ENCODE measurements around the gene RAB9B.
"Not testable (repeated sequence)": the region's sequence is repeated elsewhere in the genome, so short reads cannot be mapped to it uniquely, and the experiment has no call there.

RAB9B gene, protein sequence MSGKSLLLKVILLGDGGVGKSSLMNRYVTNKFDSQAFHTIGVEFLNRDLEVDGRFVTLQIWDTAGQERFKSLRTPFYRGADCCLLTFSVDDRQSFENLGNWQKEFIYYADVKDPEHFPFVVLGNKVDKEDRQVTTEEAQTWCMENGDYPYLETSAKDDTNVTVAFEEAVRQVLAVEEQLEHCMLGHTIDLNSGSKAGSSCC

DNA sequence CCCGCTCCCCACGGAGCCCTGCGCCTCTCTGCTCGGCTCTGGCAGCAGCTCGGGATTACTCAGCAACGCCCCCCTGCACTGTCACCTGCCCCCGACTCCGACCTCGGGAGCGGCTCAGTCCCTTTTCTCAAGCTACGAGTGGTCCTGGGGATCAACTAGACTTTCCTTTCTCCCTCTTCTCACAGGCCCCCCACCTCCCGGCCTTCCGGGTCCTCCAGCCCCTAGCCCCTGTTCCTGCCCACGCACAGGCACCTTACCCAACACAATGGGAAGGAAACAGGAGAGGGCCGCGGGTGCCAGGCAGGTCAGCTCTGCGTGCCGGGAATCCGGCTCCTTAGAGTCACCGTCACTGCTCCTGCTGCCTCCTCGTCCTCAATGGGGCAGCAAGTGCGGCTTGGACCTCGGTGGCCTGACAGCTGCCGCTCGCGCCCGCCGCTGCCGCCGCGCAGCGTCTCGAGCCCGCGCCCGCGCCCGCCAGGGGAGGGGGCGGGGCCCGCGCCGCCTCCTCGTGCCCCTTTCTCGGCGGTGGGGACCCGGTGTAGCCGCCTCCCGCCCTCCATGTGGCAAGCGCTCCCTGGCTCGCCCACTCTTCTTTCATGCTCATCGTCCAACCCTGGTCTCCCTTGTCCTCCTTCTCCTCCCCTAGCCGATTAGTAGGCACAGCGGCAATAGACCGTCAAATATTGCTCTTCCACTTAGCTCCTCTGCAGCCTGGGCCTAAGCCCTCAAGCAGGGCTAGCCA lies at the start of gene RAB9B:
Gene RAB9B (minus strand): TSS at position 455 of the 742 bp plus-strand sequence. CDS start 6,473 bp downstream, outside the sequence.
- DNase-seq (ENCODE audit: low read depth in 2 of 2), result peak in 1 of 2 donors; percentile 43

DNA sequence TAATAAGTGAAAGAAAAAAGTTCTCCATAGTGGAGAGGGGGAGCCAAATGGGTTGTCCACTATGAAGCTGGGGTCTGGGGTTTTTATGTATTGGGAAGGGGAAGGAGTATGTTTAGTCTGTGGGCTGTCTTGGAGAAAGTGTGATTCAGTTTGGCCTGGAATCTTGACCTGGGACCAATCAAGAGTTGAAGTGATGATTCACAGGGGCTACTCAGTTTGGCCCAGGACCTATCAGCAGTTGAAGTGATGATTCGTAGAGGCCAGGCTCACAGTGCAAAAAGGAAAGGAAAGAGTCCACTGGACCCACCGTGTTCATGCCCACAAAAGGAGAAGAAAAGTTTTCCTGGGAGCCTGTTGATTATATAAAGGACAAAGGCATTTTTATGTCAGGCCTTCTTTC lies 47.3 kb upstream of the RAB9B start:
- DNase-seq (ENCODE audit: low read depth in 2 of 2), result no peak

DNA sequence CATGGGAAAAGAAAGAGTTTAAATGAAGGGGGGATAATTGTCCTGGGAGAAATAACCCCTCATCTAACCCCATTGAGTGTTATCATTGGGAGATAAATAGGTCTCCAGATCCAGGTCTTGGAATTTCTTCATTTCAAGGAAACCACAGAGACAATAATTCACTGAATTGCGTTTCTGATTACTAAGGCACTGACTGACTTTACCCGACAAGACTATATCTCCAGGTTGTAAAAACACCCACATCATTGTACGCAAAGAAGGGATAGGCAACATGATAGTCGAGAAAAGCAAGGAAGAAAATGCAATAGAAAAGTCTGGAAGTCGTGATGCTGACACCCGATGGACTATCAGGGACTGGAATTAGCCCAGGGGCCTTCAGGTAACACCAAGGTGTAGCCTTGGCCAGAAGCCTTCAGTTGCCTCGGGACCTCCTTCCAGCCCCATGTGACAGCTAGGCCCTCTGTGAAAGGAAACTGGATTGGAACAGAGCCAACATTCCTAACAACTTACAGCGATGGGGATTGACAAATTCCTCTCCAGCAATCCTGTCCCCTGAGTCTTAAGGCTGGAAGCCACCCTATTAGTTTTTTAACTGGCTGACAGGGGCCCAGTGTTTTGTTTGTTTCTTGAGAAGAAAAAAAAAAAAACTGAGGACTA lies 46.5 kb upstream of the RAB9B start:
- DNase-seq (ENCODE audit: low read depth in 2 of 2), result no peak

DNA sequence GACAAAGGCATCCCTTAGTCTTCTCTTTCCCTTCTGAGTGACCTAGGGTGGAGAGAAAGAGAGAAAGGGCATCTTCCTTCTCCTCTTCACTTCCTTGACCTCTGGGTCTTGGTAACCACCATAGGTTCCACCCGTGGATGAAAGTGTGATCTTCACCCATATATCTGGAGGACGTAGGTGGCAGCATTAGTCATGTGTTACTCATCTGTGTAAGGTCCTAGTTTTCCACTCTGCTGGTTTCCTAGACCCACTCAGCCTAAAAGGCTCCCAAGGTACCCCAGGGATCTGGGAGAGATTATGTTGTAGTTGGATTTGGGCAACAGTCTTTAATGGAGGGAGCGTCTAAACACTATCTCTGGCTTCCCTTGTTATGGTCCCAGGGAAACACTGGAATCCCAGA lies 45.5 kb upstream of the RAB9B start:
- no peak for DNase-seq (ENCODE audit: low read depth in 2 of 2)

DNA sequence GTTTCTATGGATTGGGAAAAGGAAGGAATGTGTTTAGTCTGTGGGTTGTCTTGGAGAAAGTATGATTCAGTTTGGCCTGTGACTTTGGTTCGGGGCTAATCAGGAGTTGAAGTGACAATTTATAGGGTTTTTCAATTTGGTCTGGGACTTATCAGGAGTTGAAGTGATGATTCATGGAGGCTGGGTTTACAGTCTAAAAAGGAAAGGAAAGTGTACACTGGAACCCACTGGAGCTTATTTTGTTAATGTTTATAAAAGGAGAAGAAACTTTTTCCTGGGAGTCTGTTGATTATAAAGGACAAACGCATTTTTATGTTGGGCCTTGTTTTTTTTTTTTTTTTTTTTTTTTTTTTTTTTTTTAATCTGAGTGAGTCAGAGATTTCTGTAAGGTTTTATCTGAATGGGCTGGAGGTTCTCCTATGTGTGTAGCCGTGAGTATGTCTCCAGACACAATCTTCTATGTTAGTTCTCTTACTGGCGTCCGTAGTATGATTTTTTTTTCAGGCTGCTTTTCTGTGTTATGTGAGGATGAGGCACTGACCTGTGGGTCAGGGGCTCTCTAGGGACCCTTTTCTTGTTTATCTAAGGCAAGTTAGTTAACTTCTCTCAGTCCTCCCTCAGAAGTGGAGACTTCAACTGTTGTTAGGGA lies 33.0 kb upstream of the RAB9B start:
- DNase-seq (ENCODE audit: low read depth in 2 of 2), result no peak

DNA sequence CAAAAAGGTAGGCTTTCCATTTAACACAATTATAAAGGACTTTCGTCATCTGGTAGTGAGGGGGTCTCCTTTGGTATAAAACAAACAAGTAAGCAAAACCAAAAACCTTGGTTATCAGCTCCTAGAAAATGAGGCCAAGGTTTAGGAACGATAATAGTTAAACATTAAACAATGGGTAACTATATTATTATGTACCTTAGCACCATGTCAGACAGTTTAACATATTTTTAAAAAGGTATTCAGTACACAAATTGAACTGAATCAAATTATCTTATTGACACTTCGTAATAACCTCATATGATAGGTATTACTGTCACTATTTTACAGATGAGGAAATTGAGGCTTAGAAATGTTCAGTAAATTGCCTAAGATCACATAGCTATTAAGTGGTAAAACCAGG lies 32.1 kb upstream of the RAB9B start:
- DNase-seq (ENCODE audit: low read depth in 2 of 2), result no peak

DNA sequence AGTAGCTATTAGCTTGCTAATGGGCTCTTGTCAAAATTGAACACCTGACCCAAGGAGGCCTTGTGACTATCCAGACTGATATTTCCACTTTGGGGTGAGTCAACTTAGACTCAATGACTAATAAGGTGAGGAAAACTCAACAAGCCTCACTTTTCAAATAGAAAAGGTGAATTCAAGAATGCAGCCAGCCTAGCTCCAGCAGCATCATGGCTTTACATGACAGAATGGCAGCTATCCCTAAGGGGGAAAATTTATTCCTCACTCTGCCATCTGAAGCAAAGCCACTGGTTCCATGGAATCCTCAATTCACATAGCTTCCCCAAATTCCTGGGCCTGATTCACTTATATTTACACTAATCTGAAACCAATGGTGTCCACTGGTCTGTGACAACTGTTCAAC lies 29.1 kb upstream of the RAB9B start:
- no peak for DNase-seq (ENCODE audit: low read depth in 2 of 2)

DNA sequence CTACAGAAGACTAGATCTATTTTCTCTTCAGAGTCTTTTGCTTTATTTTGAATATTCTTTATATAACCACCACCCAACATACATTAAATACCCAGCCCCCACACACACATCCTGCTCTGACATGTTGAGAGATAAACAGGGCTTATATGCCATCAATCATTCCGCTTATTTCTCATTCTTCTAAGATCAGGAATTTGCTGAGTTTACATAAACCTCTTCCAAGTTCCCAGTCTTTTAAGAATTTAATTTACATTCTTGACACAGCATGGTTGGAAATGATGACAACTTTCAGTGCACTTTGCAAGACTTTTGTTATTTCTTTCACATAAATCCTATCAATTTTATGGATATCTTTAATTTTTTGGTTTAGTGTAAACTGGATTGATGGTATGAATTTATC lies 17.5 kb upstream of the RAB9B start:
- DNase-seq (ENCODE audit: low read depth in 2 of 2), result no peak

DNA sequence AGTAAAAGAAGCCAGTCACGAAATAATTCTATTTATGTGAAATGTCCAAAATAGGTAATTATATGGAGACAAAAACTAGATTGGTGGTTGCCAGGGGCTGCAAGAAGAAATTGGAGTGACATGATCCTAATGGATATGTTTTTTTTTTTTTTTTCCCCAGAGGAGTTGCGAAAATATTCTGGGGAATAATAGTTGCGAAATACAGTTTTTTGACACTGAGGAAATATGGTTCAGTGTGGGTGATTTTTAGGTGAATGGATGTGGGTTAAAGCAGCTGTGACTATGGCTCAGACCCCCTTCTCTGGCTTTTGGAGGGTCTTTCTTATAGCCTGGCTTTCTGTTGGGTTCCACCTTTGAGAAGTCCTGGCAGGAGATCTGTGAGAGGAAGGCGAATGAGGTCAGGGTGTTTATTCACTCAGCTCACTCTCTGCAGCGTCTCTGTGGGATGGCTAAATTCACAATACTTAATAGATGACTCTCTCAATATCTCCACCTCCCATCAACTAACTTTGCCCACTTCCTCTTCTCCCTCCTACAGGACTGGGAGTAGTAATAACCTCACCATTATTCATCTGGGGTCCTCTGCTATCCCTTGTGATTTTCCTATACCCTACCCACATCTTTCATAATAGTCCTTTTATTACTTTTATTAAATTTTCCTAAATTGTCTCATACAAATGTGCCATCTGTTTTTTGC lies 15.3 kb upstream of the RAB9B start:
- no peak for DNase-seq (ENCODE audit: low read depth in 2 of 2)

DNA sequence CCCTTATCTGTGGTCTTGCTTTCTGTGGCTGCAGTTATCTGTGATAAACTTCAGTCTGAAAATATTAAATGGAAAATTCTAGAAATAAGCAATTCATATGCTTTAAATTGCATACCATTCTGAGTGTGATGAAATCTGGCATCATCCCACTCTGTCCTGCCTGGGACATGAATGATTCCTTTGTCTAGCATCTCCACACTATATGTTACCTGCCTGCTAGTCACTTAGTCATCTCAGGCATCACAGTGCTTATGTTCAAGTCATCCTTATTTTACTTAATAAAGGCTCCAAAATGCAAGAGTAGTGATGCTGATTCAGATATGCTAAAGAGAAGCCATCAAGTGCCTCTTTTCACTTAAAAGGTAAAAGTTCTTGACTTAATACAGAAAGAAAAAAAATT lies 14.3 kb upstream of the RAB9B start:
- DNase-seq (ENCODE audit: low read depth in 2 of 2), result no peak

DNA sequence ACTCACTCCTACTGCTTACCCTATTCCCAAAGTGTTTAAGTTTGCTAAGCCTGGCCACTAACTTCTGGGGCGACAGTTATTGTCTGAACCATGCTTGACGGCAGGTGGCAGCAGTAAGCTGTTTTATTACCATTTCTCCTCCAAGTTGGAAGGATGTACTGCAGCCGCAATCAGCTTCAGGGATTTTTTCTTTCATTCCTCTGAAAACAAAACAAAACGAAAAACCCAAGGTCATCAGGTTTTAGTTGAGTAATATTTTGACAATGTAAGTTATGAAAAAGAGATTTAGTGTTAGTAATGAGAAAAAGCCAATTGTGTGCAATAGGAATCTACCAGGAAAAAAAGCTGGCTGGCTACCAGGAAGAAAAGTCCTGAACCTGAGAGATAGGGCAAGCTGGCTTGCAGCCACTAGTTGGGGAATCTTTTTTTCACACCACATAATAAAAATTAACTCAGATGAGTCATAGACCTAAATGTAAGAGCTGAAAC lies 13.2 kb upstream of the RAB9B start:
- DNase-seq (ENCODE audit: low read depth in 2 of 2), result peak; percentile 34 to 37

DNA sequence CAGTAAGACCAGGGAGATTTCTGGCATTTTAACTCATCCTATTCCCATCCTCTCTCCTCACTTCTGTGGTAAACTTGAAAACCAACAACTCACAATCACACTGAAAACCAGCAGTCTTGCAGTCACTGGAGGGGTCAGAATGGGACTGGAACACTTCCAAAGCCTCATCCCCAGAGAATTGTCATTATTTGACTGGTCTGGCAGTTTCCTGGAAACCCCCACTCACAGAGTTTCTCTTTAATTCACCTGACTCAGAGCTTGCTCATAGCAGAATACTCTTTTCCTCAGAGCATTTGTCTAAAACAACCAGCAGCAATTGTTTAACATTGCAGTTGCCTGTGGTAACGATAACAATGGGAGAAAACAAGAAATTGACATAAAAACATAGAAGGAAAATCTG lies 7.3 kb upstream of the RAB9B start:
- DNase-seq (ENCODE audit: low read depth in 2 of 2), result no peak

DNA sequence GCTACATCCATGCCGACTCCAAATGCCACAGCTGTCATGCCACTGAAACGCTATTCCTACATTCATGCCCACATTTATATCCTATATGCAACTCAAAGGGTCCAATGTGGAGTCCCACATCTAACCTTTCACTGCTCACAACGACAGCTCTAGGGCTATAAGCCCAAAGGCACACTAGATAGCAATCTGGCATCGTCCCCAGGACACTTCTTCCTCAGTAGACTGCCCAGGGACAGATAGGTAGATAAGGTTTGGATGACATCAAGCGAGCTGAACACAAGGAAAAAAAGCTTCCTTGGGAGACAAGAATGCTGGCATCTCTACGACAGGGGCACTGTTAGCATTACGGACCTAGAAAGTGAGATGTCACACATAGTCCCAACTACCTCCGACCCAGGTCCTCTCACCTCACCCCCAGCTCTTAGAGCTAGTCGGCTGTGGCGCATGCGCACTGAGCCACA lies 685 bp downstream of the RAB9B start:
- peak in 1 of 2 donors; percentile 51 for DNase-seq (ENCODE audit: low read depth in 2 of 2)

DNA sequence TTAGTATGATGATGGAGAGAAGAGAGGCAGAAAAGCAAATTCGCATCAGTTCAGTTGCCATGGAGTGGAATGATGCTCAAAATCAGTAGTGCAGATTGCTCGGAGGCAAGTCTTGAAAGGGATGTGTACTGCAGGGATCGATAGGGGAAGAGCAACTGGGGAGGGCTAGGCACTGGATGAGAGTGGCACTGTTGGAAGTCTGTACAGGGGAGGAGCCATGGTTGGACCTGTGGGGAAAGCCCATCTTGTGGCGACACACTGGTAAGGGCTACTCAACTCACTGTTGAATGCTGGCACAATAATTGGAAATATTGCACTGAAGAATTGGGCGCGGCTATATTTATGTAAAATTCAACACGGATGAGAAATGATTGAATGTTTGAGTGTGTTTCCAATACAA lies 1.2 kb downstream of the RAB9B start:
- no peak for DNase-seq (ENCODE audit: low read depth in 2 of 2)

DNA sequence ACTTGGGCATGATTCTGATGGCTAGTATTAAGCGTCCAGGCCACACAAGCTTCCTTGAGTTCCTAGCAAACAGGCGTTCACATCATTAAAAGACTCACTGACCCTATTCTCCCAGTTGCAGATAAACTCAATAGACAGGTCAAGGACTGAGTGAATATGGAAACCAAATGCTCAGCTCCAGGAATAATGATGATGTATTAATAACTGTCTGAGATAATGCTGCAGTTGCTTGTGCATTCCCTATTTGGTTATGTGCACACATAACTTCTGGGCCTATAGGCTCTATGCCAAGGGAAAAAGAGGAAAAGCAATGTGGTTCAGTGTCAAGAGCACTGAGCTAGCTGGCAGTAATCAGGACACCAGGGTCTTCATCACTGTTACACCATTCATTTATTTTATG lies 3.5 kb downstream of the RAB9B start:
- DNase-seq (ENCODE audit: low read depth in 2 of 2), result no peak

DNA sequence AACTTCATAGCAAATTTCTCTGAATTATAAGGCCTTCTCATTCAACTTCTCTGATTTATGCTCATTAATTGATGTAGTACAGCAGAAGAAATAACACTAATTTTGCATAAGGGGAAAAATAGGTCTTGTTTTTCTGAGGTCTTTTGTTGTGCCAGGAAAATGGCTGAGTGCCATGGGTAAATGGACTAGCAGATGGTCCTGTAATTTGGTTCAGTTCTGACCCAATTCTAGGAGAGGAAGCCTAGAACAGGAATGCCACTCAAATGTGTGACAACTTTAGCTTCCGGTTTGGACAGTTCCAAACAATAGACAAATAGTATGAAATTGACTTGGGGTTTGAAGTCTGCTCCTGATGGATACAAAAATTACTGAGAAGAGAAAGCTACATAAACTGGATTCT lies 6.2 kb downstream of the RAB9B start:
- DNase-seq (ENCODE audit: low read depth in 2 of 2), result no peak

DNA sequence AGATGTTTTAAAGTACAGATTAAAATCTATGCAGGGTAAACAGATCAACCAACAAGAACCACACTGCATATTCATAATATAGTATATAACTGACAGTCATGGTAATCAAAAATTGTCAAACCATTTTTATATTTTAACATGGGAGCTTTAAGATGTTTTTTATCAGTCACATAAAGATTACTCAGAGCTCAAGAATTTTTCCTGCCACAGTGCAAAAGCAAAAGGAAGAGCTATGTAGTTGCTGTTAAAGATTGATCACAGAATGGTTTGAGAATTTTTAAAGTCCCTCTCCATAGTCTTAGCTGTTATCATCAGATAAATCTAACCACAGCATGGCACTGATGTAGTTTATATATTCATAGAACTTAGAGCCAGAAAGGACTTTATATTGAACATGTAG lies 8.5 kb downstream of the RAB9B start:
- no peak for DNase-seq (ENCODE audit: low read depth in 2 of 2)

DNA sequence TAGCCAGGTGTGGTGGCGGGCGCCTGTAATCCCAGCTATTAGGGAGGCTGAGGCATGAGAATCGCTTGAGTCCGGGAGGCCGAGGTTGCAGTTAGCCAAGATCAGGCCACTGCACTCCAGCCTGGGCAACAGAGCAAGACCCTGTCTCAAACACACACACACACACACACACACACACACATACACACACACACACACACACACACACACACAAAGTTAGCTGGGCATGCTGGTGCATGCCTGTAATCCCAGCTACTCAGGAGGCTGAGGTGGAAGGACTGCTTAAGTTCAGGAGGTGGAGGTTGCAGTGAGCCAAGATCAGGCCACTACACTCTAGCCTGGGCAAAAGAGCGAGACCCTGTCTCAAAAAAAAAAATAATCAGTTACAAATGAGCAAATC lies 11.3 kb downstream of the RAB9B start:
- not testable (repeated sequence) for DNase-seq (ENCODE audit: low read depth in 2 of 2)

DNA sequence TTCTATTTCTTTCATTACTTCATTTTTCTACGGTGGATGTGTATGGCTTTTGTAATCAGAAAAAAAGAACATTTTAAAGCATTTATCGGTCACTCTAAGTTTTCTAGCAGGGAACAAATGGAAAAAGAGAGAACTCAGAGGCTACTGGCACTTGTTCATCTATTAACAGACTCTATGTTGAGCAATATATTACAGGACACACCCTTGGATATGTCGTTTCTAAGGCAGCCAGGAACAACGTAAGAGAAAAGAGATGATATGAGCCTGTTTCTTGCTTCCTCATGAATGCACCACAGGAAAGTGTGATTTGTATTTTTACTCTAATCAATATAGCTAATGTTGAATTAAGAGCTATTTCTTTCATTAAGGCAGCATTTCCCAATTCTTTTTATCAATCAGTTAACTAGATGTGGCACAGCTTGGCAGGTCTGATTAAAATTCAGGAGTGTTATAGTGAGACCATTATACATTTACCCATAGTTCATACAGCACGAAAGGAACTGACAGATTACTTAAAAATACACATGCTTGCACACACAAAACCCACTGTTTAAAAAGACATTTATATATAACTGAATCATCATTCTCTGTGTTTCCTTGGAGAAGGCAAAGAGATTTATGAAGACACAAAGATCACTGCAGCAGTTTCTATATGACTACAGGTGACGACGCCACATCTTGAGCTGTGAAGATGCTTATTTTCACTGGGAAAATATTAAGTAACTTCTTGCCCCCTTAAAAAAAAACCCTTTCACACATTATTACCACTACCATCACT lies 13.0 kb downstream of the RAB9B start:
- no peak for DNase-seq (ENCODE audit: low read depth in 2 of 2)

DNA sequence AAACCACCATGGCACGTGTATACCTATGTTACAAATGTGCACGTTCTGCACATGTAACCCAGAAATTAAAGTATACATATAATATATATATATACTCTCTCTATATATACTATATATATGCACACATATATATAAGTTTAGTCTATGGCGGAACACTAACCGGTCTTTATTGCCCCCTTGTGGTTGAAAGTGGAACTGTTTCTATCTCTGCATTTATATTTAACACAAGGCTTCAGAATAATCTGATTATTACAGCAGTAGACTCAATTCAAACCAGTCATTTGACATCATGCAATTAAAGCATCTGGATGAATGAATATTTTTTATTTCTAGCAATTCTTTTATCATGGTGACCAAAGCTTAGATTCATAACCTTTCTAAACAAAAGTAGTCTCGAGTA lies 14.6 kb downstream of the RAB9B start:
- no peak for DNase-seq (ENCODE audit: low read depth in 2 of 2)

DNA sequence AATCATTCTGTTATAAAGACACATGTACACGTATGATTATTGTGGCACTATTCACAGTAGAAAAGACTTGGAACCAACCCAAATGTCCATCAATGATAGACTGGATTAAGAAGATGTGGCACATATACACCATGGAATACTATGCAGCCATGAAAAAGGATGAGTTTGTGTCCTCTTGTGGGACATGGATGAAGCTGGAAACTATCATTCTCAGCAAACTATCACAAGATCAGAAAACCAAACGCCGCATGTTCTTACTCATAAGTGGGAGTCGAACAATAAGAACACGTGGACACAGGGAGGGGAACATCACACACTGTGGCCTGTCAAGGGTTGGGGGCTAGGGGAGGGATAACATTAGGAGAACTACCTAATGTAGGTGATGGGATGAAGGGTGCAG lies 15.0 kb downstream of the RAB9B start:
- DNase-seq (ENCODE audit: low read depth in 2 of 2), result not testable (repeated sequence)
